GM10847 (cell line): ENCODE results near the gene LSM3.

Experiments
- POLR2A ChIP-seq: IDR thresholded peaks from 2 replicates; pipeline ENCODE4 v1.6.1; 2011; ENCODE audit not compliant: insufficient read length; ENCODE audit errors: extremely low read depth

The LSM3 gene

GRCh38 chr3:14150078-14150477 lies 28.5 kb upstream of the LSM3 start:
- no peak for TF ChIP-seq POLR2A

- TF ChIP-seq POLR2A = no peak
These were observed 28.0 kb upstream of the LSM3 start for GRCh38 chr3:14150491-14151230.

DNA sequence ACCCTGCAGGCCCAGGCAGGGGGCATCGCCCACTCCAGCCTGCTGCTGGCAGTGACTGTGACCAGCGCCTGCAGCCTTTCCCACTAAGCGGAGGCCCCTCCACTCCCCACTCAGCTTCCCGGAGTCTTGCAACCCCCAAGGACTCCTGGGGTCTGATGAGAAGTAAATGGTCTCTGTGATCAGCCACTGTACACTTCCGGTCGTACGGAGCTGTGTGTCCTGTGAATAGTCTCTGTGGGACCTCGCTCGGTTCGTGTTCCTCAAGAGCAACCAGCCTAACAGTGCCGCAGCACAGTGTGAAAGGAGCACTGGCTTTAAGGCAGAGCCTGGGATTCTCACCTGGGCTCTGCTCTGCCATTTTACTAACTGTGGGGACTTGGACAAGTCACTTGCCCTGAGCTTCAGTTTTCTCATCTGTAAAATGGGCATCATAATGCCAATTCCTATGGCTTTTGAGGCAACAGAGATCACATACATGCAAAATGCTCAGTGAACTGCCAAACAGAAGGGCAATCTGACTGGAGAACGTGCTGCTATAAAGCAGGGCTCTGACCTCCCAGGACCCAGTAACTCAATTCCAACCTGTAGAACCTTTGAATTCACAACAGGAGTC lies 27.0 kb upstream of the LSM3 start:
- TF ChIP-seq POLR2A = no peak

DNA sequence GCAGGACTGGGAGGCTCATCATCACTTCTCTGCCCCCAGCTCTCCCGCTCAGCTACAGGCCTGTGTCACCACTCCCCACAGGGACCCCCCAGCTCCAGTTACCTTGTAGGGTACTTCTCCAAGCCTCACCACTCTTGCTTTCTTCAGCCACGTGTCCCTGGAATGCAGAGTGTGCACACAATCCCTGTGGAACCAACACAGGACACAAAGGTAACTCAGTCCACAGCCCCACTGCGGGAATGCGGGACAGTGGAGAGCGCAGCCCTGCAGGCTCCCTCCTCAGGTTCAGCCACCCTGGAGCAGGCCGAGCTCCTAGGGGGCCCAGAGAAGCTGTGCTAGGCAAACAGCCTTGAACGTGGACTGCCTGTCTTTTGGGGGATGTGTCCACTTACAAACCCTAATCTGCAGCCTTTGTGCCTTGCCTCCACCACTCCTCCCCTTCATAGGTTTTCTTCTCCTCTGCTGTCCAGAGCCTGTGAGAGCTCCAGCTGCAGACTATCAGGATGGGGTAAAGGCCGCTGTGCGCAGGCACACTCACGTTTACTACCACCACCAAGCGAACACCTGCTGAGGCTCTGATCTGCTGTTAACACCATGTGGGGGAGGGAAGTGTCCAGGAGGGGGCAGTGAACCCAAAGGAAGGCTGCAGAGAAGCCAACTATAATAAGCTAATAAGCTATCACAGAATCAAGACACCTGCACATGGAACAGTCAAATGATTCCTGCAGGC lies 26.2 kb upstream of the LSM3 start:
- TF ChIP-seq POLR2A = no peak

GRCh38 chr3:14152963-14153355 lies 25.7 kb upstream of the LSM3 start:
- TF ChIP-seq POLR2A = no peak

GRCh38 chr3:14153663-14154062 lies 25.0 kb upstream of the LSM3 start:
- TF ChIP-seq POLR2A = no peak

DNA sequence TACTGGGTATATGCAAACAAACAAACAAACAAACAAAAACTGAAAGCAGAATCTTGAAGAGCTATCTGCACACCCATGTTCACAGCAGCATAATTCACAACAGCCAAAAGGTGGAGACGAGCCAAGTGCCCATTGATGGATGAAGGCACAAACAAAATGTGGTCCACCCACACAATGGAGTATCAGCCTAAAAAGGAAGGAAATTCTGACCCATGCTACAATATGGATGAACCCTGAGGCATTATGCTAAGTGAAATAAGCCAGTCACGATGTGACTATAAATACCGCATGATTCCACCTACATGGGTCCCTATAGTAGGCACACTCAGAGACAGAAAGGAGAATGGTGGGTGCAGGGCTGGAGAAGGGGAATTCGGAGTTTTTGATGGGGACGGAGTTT lies 24.3 kb upstream of the LSM3 start:
- no peak for TF ChIP-seq POLR2A

- no peak for TF ChIP-seq POLR2A
These were observed 23.6 kb upstream of the LSM3 start for GRCh38 chr3:14154895-14155440.

GRCh38 chr3:14156201-14156600 lies 22.4 kb upstream of the LSM3 start:
- no peak for TF ChIP-seq POLR2A

- TF ChIP-seq POLR2A = no peak
These were observed 21.6 kb upstream of the LSM3 start for GRCh38 chr3:14156843-14157561.

DNA sequence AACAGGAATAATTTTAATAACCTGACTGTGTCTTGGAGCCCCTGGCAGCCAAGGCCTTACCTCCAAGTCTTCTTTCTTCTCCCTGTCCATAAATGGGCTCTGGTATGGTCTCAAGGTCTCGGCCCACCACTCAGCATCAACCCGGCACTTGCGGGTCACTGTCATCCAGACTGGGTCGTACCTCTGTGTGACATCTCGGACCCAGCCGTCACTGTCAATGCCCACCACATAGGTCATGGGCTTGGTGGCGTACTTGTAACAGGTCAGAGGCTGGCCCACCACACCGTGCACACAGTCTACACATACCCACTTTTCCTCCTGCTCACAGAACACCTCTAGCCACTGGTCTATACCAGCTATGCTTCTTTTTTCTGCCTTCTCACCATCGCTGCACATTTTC lies 20.7 kb upstream of the LSM3 start:
- TF ChIP-seq POLR2A = no peak

DNA sequence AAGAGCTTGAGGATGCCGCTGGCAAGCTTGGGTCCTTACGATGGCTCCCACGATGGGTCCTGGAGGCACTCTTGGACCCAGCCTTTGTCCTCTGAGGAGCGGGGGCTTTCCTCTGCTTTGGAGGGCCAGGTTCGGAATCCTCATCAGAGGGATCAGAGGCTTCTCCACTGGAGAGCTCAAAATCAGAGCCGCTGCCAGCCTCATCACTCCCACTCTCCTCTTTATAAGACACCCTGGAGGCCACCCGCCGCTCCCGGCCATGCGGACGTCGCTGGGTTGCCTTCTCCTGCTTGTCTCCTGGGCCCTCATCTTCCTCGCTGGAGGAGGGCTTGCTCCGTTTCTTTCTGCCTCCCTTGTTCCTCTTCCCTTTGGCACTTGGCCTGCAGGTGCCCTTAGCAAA lies 20.2 kb upstream of the LSM3 start:
- no peak for TF ChIP-seq POLR2A

- TF ChIP-seq POLR2A = no peak
These were observed 19.2 kb upstream of the LSM3 start for GRCh38 chr3:14159426-14159825.

GRCh38 chr3:14161282-14161681 lies 17.3 kb upstream of the LSM3 start:
- no peak for TF ChIP-seq POLR2A

DNA sequence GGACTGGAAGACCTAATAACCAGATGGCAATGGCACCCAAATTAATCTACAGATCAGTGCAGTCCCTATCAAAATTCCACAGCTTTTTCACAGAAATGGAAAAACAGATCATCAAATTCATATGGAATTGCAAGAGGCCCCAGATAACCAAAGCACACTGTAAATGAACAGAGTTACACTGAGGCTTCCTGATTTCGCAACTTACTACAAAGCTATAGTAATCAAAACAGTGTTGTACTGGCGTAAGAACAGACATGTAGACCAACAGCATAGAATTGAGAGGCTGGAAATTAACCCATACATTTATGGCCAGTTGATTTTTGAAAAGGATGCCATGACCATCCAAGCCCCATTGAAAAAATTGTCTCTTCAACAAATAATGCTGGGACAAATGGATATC lies 16.4 kb upstream of the LSM3 start:
- TF ChIP-seq POLR2A = no peak
